MM.1S (cell line): ENCODE measurements around the gene RNASE1.

Source experiments
- DNase-seq: peaks from one replicate; pipeline ENCODE4 v3.0.0-alpha.2; 2015
- H2AFZ ChIP-seq: fragments of 300-600 bp; sonication (generic); 2 replicates; pipeline ENCODE4 v1.6.0; 2016; ENCODE audit warnings: antibody characterized with exemption, low read length
- H3F3A ChIP-seq: fragments of 300-600 bp; sonication (generic); 2 replicates; pipeline ENCODE4 v1.6.1; 2016; ENCODE audit warnings: mild to moderate bottlenecking, antibody characterized with exemption, low read length, moderate library complexity, mixed read lengths; ENCODE audit not compliant: insufficient read depth
- H3K27ac ChIP-seq: fragments of 300-600 bp; sonication (generic); 2 replicates; pipeline ENCODE4 v1.5.1; 2016; ENCODE audit warnings: mild to moderate bottlenecking, low read length
- H3K27me3 ChIP-seq: fragments of 300-600 bp; sonication (generic); replicated peaks from 2 replicates; pipeline ENCODE4 v1.6.0; 2016; ENCODE audit warnings: low read length; ENCODE audit not compliant: insufficient read depth
- H3K36me3 ChIP-seq: fragments of 300-600 bp; sonication (generic); replicated peaks from 2 replicates; pipeline ENCODE4 v1.6.1; 2016; ENCODE audit warnings: mild to moderate bottlenecking, low read length, mixed read lengths; ENCODE audit not compliant: insufficient read depth
- H3K4me1 ChIP-seq: fragments of 300-600 bp; sonication (generic); 2 replicates; pipeline ENCODE4 v1.6.1; 2016; ENCODE audit warnings: low read length, mixed read lengths
- H3K4me2 ChIP-seq: fragments of 300-600 bp; sonication (generic); 2 replicates; pipeline ENCODE4 v1.6.0; 2016; ENCODE audit warnings: low read depth, low read length
- H3K4me3 ChIP-seq: fragments of 300-600 bp; sonication (generic); 2 replicates; pipeline ENCODE4 v1.5.1; 2016; ENCODE audit warnings: low read length, mixed read lengths
- H3K79me2 ChIP-seq: fragments of 300-600 bp; sonication (generic); 2 replicates; pipeline ENCODE4 v1.6.1; 2016; ENCODE audit warnings: mixed run types, low read length, mixed read lengths
- H3K9ac ChIP-seq: fragments of 300-600 bp; sonication (generic); 2 replicates; pipeline ENCODE4 v1.6.1; 2016; ENCODE audit warnings: low read length, mixed read lengths
- H3K9me2 ChIP-seq: fragments of 300-600 bp; sonication (generic); replicated peaks from 2 replicates; pipeline ENCODE4 v1.6.1; 2016; ENCODE audit warnings: mild to moderate bottlenecking, low read length, mixed read lengths; ENCODE audit not compliant: insufficient read depth
- H3K9me3 ChIP-seq: fragments of 300-600 bp; sonication (generic); replicated peaks from 2 replicates; pipeline ENCODE4 v1.6.1; 2016; ENCODE audit warnings: mild to moderate bottlenecking, low read length, mixed read lengths; ENCODE audit not compliant: insufficient read depth
- H4K20me1 ChIP-seq: fragments of 300-600 bp; sonication (generic); 2 replicates; pipeline ENCODE4 v1.6.1; 2016; ENCODE audit warnings: mild to moderate bottlenecking, low read length, moderate library complexity, mixed read lengths; ENCODE audit not compliant: insufficient read depth
- CTCF ChIP-seq: fragments of 300-600 bp; sonication (generic); IDR thresholded peaks from 2 replicates; pipeline ENCODE4 v1.5.1; 2016; ENCODE audit warnings: antibody characterized with exemption, low read length, mixed read lengths
- EZH2 ChIP-seq: fragments of 300-600 bp; sonication (generic); optimal IDR thresholded peaks from 2 replicates; pipeline ENCODE3; 2017; ENCODE audit warnings: low read depth, mild to moderate bottlenecking, antibody characterized with exemption, low read length, mixed read lengths
- EZH2phosphoT487 ChIP-seq: fragments of 300-600 bp; sonication (generic); IDR thresholded peaks from 2 replicates; pipeline ENCODE4 v1.6.1; 2018; ENCODE audit warnings: antibody characterized with exemption, low read length

RNASE1 gene

GRCh38 chr14:20794644-20795369, 7.8 kb downstream of the RNASE1 start:
- Histone ChIP-seq H4K20me1 (no peaks in the 10 kb centered on the region), H3K79me2 (no peaks in the 10 kb centered on the region), H2AFZ (no peak overlapping the region), H3F3A (no peaks in the 10 kb centered on the region), H3K36me3 (no peaks in the 10 kb centered on the region), H3K27ac (no peak overlapping the region), H3K9me2 (no peaks in the 10 kb centered on the region), H3K9ac (no peak overlapping the region), H3K4me1 (no peaks in the 10 kb centered on the region), H3K4me3 (no peak overlapping the region), H3K9me3 (no peaks in the 10 kb centered on the region), H3K27me3 (no peaks in the 10 kb centered on the region), H3K4me2 (no peak overlapping the region)
- DNase-seq: no peak
- TF ChIP-seq CTCF (no peak), EZH2 (no peak), EZH2phosphoT487 (no peak)

GRCh38 chr14:20792556-20792955, 10.1 kb downstream of the RNASE1 start:
- Histone ChIP-seq H3K9me3 (no peaks in the 10 kb centered on the region), H3K9ac (no peak overlapping the region), H2AFZ (no peak overlapping the region), H3K9me2 (no peaks in the 10 kb centered on the region), H3F3A (no peaks in the 10 kb centered on the region), H3K4me1 (no peaks in the 10 kb centered on the region), H3K27me3 (no peaks in the 10 kb centered on the region), H3K4me2 (no peak overlapping the region), H3K36me3 (no peaks in the 10 kb centered on the region), H3K27ac (no peak overlapping the region), H3K4me3 (no peak overlapping the region), H3K79me2 (no peaks in the 10 kb centered on the region), H4K20me1 (no peaks in the 10 kb centered on the region)
- no peak for DNase-seq
- TF ChIP-seq EZH2: no peak
- no peak for TF ChIP-seq EZH2phosphoT487
- no peak for TF ChIP-seq CTCF

- no peak for DNase-seq
- H2AFZ ChIP-seq: no peak overlapping the region
- no peak overlapping the region for H3K9ac ChIP-seq
- H3F3A ChIP-seq: no peaks in the 10 kb centered on the region
- no peak overlapping the region for H3K4me2 ChIP-seq
- no peak overlapping the region for H3K4me3 ChIP-seq
- H3K79me2 ChIP-seq: no peaks in the 10 kb centered on the region
- H3K27me3 ChIP-seq: no peaks in the 10 kb centered on the region
- no peaks in the 10 kb centered on the region for H3K9me2 ChIP-seq
- no peaks in the 10 kb centered on the region for H4K20me1 ChIP-seq
- H3K27ac ChIP-seq: no peak overlapping the region
- no peaks in the 10 kb centered on the region for H3K9me3 ChIP-seq
- no peaks in the 10 kb centered on the region for H3K36me3 ChIP-seq
- TF ChIP-seq EZH2phosphoT487 (no peak), CTCF (no peak), EZH2 (no peak)
- no peaks in the 10 kb centered on the region for H3K4me1 ChIP-seq
These were observed 11.0 kb downstream of the RNASE1 start for GRCh38 chr14:20791597-20791996.
